HCT116 (cell line): Measurements from ENCODE around the gene NBPF9.
"Not testable (repeated sequence)": the region's sequence is repeated elsewhere in the genome, so short reads cannot be mapped to it uniquely, and the experiment has no call there.

Source experiments
- ATF3 ChIP-seq: IDR thresholded peaks from 2 replicates; pipeline ENCODE4 v1.6.1; 2012
- CTCF ChIP-seq, 3 experiments: fragments of 200-600 bp in 1 of 3; sonication (generic) in 1 of 3; IDR thresholded peaks in 2 of 3; conservative IDR thresholded peaks in 1 of 3; 2 replicates each; pipeline ENCODE4 v1.5.1; 2012 to 2017; ENCODE audit warnings: low read depth in 2 of 3, low read length in 2 of 3, antibody characterized with exemption in 1 of 3, borderline replicate concordance in 1 of 3, control low read depth in 1 of 3, mild to moderate bottlenecking in 1 of 3, mixed read lengths in 1 of 3, mixed run types in 1 of 3, moderate library complexity in 1 of 3; ENCODE audit not compliant: insufficient read depth in 1 of 3
- EZH2 ChIP-seq: fragments of 200-600 bp; sonication (generic); IDR thresholded peaks from 2 replicates; pipeline ENCODE4 v1.6.1; 2017; ENCODE audit warnings: antibody characterized with exemption, mixed run types
- POLR2A ChIP-seq: IDR thresholded peaks from 2 replicates; pipeline ENCODE4 v1.7.0; 2011; ENCODE audit warnings: borderline replicate concordance; ENCODE audit not compliant: insufficient read depth, insufficient read length; ENCODE audit errors: extremely low read depth
- POLR2AphosphoS5 ChIP-seq: IDR thresholded peaks from 2 replicates; pipeline ENCODE4 v1.6.1; 2011; ENCODE audit warnings: mild to moderate bottlenecking, low read depth, low read length, moderate library complexity
- ZNF274 ChIP-seq: fragments of 200-500 bp; sonication (Bioruptor generic); IDR thresholded peaks from 2 replicates; pipeline ENCODE4 v1.6.1; 2014; ENCODE audit warnings: mild to moderate bottlenecking, low read depth, low read length, inconsistent platforms

GRCh38 chr1:149024327-149024726, 79.0 kb downstream of the NBPF9 start:
- TF ChIP-seq CTCF (IDR thresholded peaks at IDR 0.05 in 2 of 3, conservative IDR thresholded peaks at IDR 0.05 in 1 of 3; ENCODE audit: borderline replicate concordance in 1 of 3, insufficient read depth in 1 of 3, low read depth in 2 of 3, low read length in 2 of 3); ATF3; EZH2; ZNF274; POLR2AphosphoS5; POLR2A: not testable (repeated sequence)
